ENCODE measurements around the gene ANTXR2.

DNA sequence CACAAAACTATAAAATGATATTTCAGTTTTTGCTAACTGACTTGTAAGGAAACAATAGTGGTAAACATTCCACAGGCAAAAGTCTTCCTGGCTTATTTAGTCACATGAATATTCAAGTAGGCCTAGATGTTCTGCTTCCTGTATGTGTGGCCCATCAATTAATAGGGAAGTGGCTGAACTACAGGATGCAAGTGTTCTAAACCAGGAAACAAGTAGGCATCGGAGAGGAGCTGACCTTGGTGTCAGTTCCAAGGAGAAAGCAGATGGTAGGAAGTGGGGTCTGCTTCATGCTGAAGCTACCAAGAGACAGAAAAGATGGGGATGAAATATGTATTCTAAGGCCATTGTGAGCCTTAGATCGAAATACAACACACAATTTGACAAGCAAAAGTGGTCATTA, 149.7 kb downstream of the ANTXR2 start:
- TF ChIP-seq, protein P1, sequence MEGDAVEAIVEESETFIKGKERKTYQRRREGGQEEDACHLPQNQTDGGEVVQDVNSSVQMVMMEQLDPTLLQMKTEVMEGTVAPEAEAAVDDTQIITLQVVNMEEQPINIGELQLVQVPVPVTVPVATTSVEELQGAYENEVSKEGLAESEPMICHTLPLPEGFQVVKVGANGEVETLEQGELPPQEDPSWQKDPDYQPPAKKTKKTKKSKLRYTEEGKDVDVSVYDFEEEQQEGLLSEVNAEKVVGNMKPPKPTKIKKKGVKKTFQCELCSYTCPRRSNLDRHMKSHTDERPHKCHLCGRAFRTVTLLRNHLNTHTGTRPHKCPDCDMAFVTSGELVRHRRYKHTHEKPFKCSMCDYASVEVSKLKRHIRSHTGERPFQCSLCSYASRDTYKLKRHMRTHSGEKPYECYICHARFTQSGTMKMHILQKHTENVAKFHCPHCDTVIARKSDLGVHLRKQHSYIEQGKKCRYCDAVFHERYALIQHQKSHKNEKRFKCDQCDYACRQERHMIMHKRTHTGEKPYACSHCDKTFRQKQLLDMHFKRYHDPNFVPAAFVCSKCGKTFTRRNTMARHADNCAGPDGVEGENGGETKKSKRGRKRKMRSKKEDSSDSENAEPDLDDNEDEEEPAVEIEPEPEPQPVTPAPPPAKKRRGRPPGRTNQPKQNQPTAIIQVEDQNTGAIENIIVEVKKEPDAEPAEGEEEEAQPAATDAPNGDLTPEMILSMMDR (conservative IDR thresholded peaks at IDR 0.05; ENCODE audit: low read length): no peak
- TF ChIP-seq EZH2phosphoT487 (IDR thresholded peaks at IDR 0.05; ENCODE audit: borderline replicate concordance, low read depth, low read length): no peak
